ENCODE measurements around the gene PIF1.
"Not testable (repeated sequence)": the region's sequence is repeated elsewhere in the genome, so short reads cannot be mapped to it uniquely, and the experiment has no call there.

Gene PIF1

DNA sequence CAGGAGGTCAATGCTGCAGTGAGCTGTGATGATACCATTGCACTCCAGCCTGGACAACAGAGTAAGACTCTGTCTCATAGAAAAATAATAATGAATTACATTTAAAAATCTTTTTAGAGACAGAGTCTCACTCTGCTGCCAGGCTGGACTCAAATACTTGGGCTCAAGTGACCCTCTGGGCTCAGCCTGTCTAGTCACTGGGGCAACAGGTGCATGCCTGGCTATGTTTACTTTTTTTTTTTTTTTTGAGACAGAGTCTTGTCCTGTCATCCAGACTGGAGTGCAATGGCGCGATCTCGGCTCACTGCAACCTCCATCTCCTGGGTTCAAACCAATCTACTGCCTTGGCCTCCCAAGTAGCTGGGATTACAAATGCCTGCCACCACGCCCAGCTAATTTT is 8.2 kb upstream of the PIF1 start:
- no peak for DNase-seq (ENCODE audit: insufficient read length)

GRCh38 chr15:64828985-64829384 is 3.5 kb upstream of the PIF1 start:
- TF ChIP-seq POLR2A (IDR thresholded peaks at IDR 0.05; ENCODE audit: low read depth, low read length) (no peak), POLR2AphosphoS5 (IDR thresholded peaks at IDR 0.05; ENCODE audit: low read depth, low read length) (no peak), TAF1 (IDR thresholded peaks at IDR 0.05; ENCODE audit: borderline replicate concordance, low read depth, low read length) (no peak)
- no peak for DNase-seq (ENCODE audit: insufficient read length)
- FAIRE-seq, result no peak

More for the DNA sequence above, 8.2 kb upstream of the PIF1 start:
- no peak for FAIRE-seq
- no peak for TF ChIP-seq POLR2A (IDR thresholded peaks at IDR 0.05; ENCODE audit: low read depth, low read length)
- no peak for TF ChIP-seq POLR2AphosphoS5 (IDR thresholded peaks at IDR 0.05; ENCODE audit: low read depth, low read length)
- TF ChIP-seq TAF1 (IDR thresholded peaks at IDR 0.05; ENCODE audit: borderline replicate concordance, low read depth, low read length), result no peak

DNA sequence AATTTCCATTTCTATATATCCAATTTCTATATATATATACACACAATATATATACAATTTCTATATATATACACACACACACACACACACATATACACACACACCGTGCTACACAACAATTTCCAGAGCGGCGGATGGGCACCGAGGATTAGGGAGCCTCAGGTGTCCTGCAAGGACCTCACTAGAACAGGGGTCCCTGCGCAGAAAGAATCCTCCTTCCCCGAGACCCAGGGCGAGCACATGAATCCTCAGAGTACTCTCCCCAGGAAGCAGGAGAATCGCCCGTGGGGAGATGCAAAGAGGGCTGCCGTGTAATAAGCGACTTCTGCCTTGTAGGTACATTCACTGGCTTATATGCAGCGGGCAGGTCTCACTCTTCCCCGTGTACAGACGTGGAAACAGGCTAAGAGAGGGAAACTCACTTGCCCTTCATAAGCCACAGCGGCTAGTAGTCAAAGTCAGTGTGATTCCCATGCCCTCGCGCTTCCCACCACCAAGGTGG is 467 bp downstream of the PIF1 start:
- FAIRE-seq, result no peak
- TF ChIP-seq POLR2AphosphoS5 (IDR thresholded peaks at IDR 0.05; ENCODE audit: low read depth, low read length) (no peak), TAF1 (IDR thresholded peaks at IDR 0.05; ENCODE audit: borderline replicate concordance, low read depth, low read length) (no peak), POLR2A (IDR thresholded peaks at IDR 0.05; ENCODE audit: low read depth, low read length) (no peak)
- DNase-seq (ENCODE audit: insufficient read length), result no peak

DNA sequence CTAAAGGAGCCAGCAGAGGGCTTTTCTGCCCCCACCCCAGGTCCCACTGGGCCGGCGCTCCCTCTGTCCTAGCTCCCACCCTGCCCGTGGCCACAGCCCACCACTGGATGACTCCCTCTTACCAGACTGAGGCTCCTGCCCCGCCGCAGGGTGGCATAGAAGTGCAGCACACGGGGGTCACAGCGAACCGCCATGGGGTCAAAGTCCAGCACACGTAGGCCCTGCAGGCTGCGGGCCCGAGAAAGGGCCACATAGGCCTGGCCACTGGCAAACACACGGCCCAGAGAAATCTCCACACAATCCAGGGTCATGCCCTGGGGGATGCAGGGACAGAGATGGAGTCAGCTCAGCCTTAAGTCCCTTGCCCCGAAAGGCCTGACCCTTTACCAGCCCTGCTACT is 9.0 kb downstream of the PIF1 start:
- FAIRE-seq (no peak), DNase-seq (ENCODE audit: insufficient read length) (no peak)

DNA sequence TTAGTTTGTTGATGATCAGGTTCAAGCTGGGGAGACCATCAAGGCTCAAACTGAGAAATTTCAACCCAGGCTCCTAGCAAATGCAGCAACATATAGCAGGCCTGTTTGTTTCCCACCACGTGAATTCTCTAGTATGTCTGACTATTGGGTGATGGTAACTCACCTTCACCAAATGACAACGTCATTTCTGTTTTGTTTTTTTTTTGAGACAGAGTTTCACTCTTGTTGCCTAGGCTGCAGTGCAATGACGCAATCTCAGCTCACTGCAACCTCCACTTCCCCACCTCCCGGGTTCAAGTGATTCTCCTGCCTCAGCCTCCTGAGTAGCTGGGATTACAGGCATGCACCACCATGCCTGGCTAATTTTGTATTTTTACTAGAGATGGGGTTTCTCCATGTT is 10.5 kb downstream of the PIF1 start:
- not testable (repeated sequence) for FAIRE-seq

More for the DNA sequence above, 9.0 kb downstream of the PIF1 start:
- TF ChIP-seq TAF1 (IDR thresholded peaks at IDR 0.05; ENCODE audit: borderline replicate concordance, low read depth, low read length), result no peak
- TF ChIP-seq POLR2A (IDR thresholded peaks at IDR 0.05; ENCODE audit: low read depth, low read length), result no peak
- no peak for TF ChIP-seq POLR2AphosphoS5 (IDR thresholded peaks at IDR 0.05; ENCODE audit: low read depth, low read length)

DNA sequence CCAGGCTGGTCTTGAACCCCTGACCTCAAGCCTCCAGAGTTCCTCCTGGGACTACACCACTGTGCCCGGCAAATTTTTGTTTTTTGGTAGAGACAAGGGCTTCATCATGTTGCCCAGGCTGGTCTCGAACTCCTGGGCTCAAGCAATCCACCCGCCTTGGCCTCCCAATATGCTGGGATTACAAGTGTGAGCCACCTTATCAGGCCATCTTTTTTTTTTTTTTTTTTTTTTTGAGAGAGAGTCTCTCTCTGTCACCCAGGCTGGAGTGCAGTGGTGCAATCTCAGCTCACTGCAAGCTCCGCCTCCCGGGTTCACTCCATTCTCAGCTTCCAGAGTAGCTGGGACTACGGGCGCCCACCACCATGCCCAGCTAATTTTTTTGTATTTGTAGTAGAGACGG is 11.2 kb downstream of the PIF1 start:
- not testable (repeated sequence) for DNase-seq (ENCODE audit: insufficient read length); FAIRE-seq

More for the DNA sequence above, 10.5 kb downstream of the PIF1 start:
- DNase-seq (ENCODE audit: insufficient read length), result not testable (repeated sequence)

- FAIRE-seq, result peak; percentile 5
- no peak for DNase-seq (ENCODE audit: insufficient read length)
- TF ChIP-seq POLR2A (IDR thresholded peaks at IDR 0.05; ENCODE audit: low read depth, low read length) (no peak), TAF1 (IDR thresholded peaks at IDR 0.05; ENCODE audit: borderline replicate concordance, low read depth, low read length) (no peak), POLR2AphosphoS5 (IDR thresholded peaks at IDR 0.05; ENCODE audit: low read depth, low read length) (no peak)
These were observed 12.4 kb downstream of the PIF1 start for GRCh38 chr15:64813075-64813474.

DNA sequence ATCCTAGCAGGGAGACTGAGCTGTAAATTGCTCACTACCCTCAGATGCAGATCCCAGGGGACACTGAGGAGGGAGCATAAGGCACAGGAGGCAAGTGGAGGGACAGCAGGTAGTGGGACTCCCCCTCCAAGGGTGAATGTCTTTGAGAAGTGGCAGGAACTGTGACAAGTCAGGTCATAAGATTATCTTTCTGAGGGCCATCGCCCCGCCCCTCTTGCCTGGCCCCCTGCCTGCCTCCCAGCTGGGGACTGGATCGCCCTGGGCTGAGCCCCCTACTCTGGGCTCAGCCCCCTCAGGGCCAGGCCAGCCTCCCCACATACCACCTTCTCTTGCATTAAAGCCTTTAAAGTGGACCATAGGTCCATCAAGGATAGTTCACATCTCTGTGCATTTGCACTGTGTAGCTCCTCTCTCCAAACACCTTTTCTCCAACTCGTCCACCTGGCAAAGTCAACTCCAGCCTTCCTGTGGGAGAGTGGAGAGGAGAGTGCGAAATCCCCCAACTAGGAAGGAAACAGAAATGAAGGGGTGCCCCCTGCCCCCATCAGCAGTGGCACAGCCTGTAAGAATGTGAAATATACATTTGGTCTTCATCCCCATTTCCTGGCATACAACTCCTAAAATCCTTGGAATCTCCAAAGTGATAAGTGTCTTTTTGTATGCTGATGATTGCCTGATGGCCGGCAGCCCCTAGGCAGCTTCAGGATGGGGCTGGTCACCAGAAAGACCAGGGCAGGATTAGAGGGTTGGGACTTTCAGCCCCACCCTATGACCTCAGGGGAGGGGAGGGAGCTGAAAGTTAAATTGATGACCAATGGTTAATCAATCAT is 14.7 kb downstream of the PIF1 start:
- TF ChIP-seq TAF1 (IDR thresholded peaks at IDR 0.05; ENCODE audit: borderline replicate concordance, low read depth, low read length) (no peak), POLR2A (IDR thresholded peaks at IDR 0.05; ENCODE audit: low read depth, low read length) (no peak), POLR2AphosphoS5 (IDR thresholded peaks at IDR 0.05; ENCODE audit: low read depth, low read length) (no peak)
- no peak for FAIRE-seq
- no peak for DNase-seq (ENCODE audit: insufficient read length)

- peak; percentile 92 for FAIRE-seq
- TF ChIP-seq TAF1 (IDR thresholded peaks at IDR 0.05; ENCODE audit: borderline replicate concordance, low read depth, low read length) (no peak), POLR2AphosphoS5 (IDR thresholded peaks at IDR 0.05; ENCODE audit: low read depth, low read length) (no peak), POLR2A (IDR thresholded peaks at IDR 0.05; ENCODE audit: low read depth, low read length) (no peak)
- DNase-seq (ENCODE audit: insufficient read length), result peak; percentile 73
These were observed 15.6 kb downstream of the PIF1 start for GRCh38 chr15:64809649-64810496.

- DNase-seq (ENCODE audit: insufficient read length), result no peak
- no peak for TF ChIP-seq POLR2A (IDR thresholded peaks at IDR 0.05; ENCODE audit: low read depth, low read length)
- no peak for TF ChIP-seq TAF1 (IDR thresholded peaks at IDR 0.05; ENCODE audit: borderline replicate concordance, low read depth, low read length)
- no peak for TF ChIP-seq POLR2AphosphoS5 (IDR thresholded peaks at IDR 0.05; ENCODE audit: low read depth, low read length)
- FAIRE-seq, result no peak
These were observed 16.5 kb downstream of the PIF1 start for GRCh38 chr15:64808785-64809453.

- no peak for FAIRE-seq
- TF ChIP-seq POLR2A (IDR thresholded peaks at IDR 0.05; ENCODE audit: low read depth, low read length), result no peak
- TF ChIP-seq TAF1 (IDR thresholded peaks at IDR 0.05; ENCODE audit: borderline replicate concordance, low read depth, low read length), result no peak
- no peak for TF ChIP-seq POLR2AphosphoS5 (IDR thresholded peaks at IDR 0.05; ENCODE audit: low read depth, low read length)
- no peak for DNase-seq (ENCODE audit: insufficient read length)
These were observed 17.7 kb downstream of the PIF1 start for GRCh38 chr15:64807751-64808222.

Data from GM12892 (cell line).